ENCODE data around the gene RAB14.
A peak's percentile ranks its signal among the peaks of the same experiment; 100 is the strongest.

RAB14 gene

GRCh38 chr9:121206516-121207370 is 5.1 kb upstream of the RAB14 start:
- H3K27ac Mint-ChIP-seq, result no peak overlapping the region
- H3K27me3 Mint-ChIP-seq, result no peaks in the 10 kb centered on the region
- no peaks in the 10 kb centered on the region for H3K9me3 Mint-ChIP-seq
- no peaks in the 10 kb centered on the region for H3K36me3 Mint-ChIP-seq
- peaks cover 32% of the 10 kb centered on the region for H3K4me1 Mint-ChIP-seq
- no peak overlapping the region for H3K4me3 Mint-ChIP-seq

- H3K27me3 Mint-ChIP-seq, result no peaks in the 10 kb centered on the region
- H3K27ac Mint-ChIP-seq, result no peak overlapping the region
Measured at GRCh38 chr9:121204611-121205010, 2.9 kb upstream of the RAB14 start.

GRCh38 chr9:121204121-121204520 is 2.5 kb upstream of the RAB14 start:
- Mint-ChIP-seq H3K36me3 (no peaks in the 10 kb centered on the region), H3K27ac (no peak overlapping the region), H3K9me3 (no peaks in the 10 kb centered on the region), H3K4me3 (no peak overlapping the region), H3K4me1 (peaks cover 42% of the 10 kb centered on the region), H3K27me3 (no peaks in the 10 kb centered on the region)

More at GRCh38 chr9:121204611-121205010, 2.9 kb upstream of the RAB14 start:
- no peak overlapping the region for H3K4me3 Mint-ChIP-seq
- H3K9me3 Mint-ChIP-seq, result no peaks in the 10 kb centered on the region
- no peaks in the 10 kb centered on the region for H3K36me3 Mint-ChIP-seq
- peaks cover 37% of the 10 kb centered on the region for H3K4me1 Mint-ChIP-seq

DNA sequence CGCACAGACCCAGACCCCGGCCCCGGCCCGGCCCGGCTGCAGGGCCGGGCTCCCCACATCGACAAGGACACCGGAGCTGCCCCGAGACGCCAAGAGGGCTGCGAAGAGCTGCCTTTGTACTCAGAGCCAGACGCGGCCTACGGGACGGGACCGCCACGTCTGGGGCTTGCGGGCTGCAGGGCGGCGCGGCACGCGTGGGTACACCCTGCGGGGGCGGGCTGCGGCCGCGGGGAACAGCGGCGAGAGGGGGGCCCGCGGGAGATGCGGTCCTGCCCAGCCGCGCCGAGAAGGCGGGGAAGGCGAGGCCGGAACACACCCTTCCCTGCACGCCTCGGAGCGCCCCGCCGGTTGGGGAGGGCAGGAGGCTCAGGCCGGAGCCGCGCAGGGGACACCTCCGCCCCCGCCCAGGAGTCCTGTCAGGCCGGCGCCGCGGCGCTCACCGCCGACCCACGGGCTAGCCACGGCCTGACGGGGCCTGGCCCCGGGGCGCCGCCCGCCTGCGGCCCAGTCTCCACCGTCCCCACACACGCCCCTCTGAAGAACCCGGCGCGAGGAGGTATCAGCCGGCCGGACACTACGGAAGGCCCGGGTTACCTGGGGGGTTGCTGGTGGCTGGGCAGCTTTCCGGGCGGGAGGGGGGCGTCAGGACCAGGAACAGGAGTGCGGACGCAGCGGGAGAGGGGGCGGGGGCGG is 478 bp downstream of the RAB14 start:
- Mint-ChIP-seq H3K27ac (peak overlapping the region; percentile 96), H3K36me3 (no peaks in the 10 kb centered on the region), H3K9me3 (no peaks in the 10 kb centered on the region), H3K4me1 (peaks cover 53% of the 10 kb centered on the region), H3K4me3 (peak overlapping the region; percentile 91), H3K27me3 (no peaks in the 10 kb centered on the region)

DNA sequence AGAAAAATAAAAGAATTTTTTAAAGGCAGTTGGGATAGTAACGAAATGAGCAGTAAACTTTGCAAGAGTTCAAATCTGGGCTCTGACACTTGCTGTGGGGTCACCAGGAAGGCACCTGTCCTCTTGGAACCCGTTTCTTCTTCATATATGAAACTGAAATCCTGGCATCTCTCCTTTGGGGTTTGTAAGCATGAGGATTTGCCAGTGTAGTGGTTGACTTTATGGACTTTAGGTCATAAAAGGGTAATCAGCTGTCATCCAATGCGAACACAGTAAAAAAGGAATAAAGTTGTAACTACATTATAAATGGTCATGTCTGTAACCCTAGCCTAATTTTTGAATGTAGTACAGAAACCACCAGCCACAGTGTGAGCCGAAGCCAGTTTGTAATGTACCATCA is 1.3 kb downstream of the RAB14 start:
- H3K9me3 Mint-ChIP-seq, result no peaks in the 10 kb centered on the region
- no peaks in the 10 kb centered on the region for H3K36me3 Mint-ChIP-seq
- H3K27me3 Mint-ChIP-seq, result no peaks in the 10 kb centered on the region
- peak overlapping the region; percentile 87 for H3K4me3 Mint-ChIP-seq
- H3K4me1 Mint-ChIP-seq, result peaks cover 61% of the 10 kb centered on the region
- peak overlapping the region; percentile 94 for H3K27ac Mint-ChIP-seq

DNA sequence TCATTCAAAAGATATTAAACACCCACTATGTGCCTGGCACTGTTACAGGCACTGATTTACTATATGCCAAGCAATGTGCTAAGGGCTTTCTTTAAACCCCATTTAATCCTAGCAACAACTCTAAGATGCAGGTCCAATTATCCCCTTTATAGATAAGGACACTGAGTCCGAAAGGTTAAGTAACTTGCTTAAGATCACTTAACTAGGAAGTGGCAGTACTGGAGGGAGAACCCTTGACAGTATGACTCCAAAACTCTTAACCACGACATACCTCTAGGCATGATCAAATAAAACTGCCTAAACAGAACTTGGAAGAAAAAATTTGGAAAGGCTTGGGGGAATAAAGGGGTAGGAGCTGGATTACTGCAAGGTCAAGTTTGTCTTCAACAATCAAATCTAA is 1.7 kb downstream of the RAB14 start:
- peak overlapping the region; percentile 69 for H3K27ac Mint-ChIP-seq
- no peaks in the 10 kb centered on the region for H3K9me3 Mint-ChIP-seq
- H3K27me3 Mint-ChIP-seq, result no peaks in the 10 kb centered on the region
- no peaks in the 10 kb centered on the region for H3K36me3 Mint-ChIP-seq
- H3K4me3 Mint-ChIP-seq, result peak overlapping the region; percentile 87
- H3K4me1 Mint-ChIP-seq, result peaks cover 65% of the 10 kb centered on the region

DNA sequence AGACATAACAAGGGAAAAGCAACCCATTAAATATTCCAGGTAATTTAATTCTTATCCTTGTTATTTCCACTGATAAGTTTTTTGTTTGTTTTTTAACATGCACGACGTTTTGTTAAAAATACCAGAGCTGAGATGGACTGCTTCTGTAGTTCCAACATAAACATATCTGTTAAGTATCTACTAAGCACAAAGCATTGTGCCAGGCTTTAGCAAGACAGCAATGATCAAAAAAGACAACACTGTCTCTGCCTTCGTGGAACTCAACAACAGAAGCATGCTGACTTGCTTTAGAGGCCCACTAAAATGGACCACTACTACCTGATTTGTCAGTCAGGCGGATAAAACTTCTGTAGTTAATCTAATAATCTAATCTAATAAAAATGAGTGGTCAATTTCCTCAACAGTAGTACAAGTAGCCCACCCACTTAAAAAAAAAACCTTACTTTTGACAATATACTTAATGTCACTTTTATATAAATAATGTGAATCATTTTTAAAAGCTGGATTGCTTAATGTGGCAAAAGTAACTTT is 3.1 kb downstream of the RAB14 start:
- H3K4me1 Mint-ChIP-seq, result peaks cover 76% of the 10 kb centered on the region
- H3K4me3 Mint-ChIP-seq, result peak overlapping the region; percentile 87
- H3K9me3 Mint-ChIP-seq, result no peaks in the 10 kb centered on the region
- H3K36me3 Mint-ChIP-seq, result no peaks in the 10 kb centered on the region
- H3K27me3 Mint-ChIP-seq, result no peaks in the 10 kb centered on the region
- no peak overlapping the region for H3K27ac Mint-ChIP-seq

DNA sequence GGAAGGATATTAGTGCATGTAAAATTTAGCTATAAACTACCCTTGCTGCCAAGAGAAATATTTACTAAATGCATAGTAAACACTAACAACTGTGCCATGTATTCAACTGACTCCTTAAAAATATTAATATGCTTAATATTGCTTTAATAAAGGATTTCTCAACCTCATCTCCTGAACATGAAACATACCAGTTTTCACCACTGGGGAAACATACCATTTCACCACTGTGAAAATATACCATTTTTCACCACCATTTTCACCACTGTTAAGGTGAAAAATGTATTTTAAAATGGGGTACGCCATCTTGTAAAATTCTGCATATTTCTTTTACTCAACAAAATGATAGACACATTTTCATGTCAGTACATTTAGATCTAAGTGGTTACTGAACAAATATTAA is 4.5 kb downstream of the RAB14 start:
- Mint-ChIP-seq H3K27me3 (no peaks in the 10 kb centered on the region), H3K4me1 (peaks cover 84% of the 10 kb centered on the region), H3K36me3 (no peaks in the 10 kb centered on the region), H3K4me3 (peak overlapping the region; percentile 87), H3K27ac (peak overlapping the region; percentile 30), H3K9me3 (no peaks in the 10 kb centered on the region)

- no peaks in the 10 kb centered on the region for H3K9me3 Mint-ChIP-seq
- H3K4me3 Mint-ChIP-seq, result peak overlapping the region; percentile 54
- no peaks in the 10 kb centered on the region for H3K36me3 Mint-ChIP-seq
- no peaks in the 10 kb centered on the region for H3K27me3 Mint-ChIP-seq
- H3K27ac Mint-ChIP-seq, result no peak overlapping the region
- peaks cover 87% of the 10 kb centered on the region for H3K4me1 Mint-ChIP-seq
Measured at GRCh38 chr9:121196389-121196788, 5.3 kb downstream of the RAB14 start.

- Mint-ChIP-seq H3K36me3 (peaks cover 6% of the 10 kb centered on the region), H3K4me1 (peaks cover 97% of the 10 kb centered on the region), H3K27ac (peak overlapping the region; percentile 84), H3K4me3 (peak overlapping the region; percentile 87), H3K9me3 (no peaks in the 10 kb centered on the region), H3K27me3 (no peaks in the 10 kb centered on the region)
Measured at GRCh38 chr9:121194730-121195129, 6.9 kb downstream of the RAB14 start.

DNA sequence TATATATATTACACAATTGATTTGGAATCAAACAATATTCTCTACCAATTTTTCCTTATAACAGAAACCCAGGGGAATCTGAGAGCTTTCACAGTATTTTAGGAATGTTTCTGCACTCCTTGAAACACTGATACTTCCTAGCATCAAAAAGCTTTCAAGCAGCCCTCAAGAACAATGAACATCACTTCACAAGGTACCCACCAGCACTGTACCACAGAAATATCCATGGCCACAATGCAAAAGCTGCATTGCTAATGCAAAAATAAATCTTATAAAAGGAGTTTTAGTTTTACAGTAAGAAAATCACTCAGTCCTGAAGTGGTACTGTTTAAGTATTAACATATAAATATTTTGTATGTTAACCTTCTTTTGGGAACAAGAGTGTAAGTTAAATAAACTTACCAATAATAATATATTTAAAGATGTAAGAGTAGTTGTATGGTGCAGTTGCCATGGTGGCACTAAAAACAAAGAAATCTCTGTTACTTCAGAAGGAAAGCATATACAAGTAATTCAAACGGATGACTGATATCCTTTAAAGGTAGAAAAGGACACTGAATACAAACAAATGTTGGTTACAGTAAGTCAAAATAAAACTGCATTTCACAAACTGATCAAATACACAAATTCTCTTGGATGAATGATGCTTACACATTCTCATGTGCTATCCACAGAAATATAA is 8.6 kb downstream of the RAB14 start:
- H3K27ac Mint-ChIP-seq, result no peak overlapping the region
- no peak overlapping the region for H3K4me3 Mint-ChIP-seq
- no peaks in the 10 kb centered on the region for H3K9me3 Mint-ChIP-seq
- peaks cover 12% of the 10 kb centered on the region for H3K36me3 Mint-ChIP-seq
- no peaks in the 10 kb centered on the region for H3K27me3 Mint-ChIP-seq
- peaks cover 95% of the 10 kb centered on the region for H3K4me1 Mint-ChIP-seq

DNA sequence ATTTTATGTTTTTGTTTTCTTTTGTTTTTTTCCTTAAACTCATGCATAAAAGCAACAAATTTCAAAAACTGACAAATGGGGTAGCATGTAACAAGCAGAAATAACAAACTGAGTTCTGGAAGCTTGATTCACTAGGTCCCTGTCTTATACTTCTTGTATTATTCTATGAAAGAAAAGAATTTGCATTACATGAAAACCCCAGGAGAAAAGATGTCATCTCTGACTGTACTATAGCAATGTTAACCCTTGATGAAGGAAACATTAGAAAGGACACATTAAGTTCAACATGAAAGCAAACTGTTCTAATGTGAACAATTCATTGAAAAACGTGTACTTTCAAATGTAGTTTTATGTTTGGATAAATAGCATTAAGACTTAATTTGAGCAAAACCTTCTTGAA is 9.2 kb downstream of the RAB14 start:
- H3K9me3 Mint-ChIP-seq, result no peaks in the 10 kb centered on the region
- H3K4me1 Mint-ChIP-seq, result peaks cover 95% of the 10 kb centered on the region
- peaks cover 12% of the 10 kb centered on the region for H3K36me3 Mint-ChIP-seq
- H3K27ac Mint-ChIP-seq, result peak overlapping the region; percentile 38
- H3K27me3 Mint-ChIP-seq, result no peaks in the 10 kb centered on the region
- peak overlapping the region; percentile 59 for H3K4me3 Mint-ChIP-seq

DNA sequence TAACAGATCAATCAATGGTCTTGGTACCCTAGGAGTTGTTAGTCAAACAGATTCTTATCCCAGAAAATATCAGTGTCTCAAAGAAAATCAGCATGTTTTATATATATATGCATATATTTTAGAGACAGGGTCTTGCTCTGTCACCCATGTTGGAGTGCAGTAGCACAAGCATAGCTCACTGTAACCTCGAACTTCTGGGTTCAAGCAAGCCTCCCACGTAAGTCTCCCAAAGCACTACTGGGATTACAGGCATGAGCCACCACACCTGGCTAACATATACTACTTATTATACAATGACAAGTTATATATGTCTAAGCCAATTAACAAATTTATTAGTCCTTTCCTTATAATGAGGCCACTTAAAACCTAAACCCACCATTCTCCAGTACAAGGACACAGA is 10.4 kb downstream of the RAB14 start:
- H3K9me3 Mint-ChIP-seq, result no peaks in the 10 kb centered on the region
- no peak overlapping the region for H3K27ac Mint-ChIP-seq
- peaks cover 16% of the 10 kb centered on the region for H3K36me3 Mint-ChIP-seq
- peak overlapping the region; percentile 23 for H3K4me3 Mint-ChIP-seq
- peaks cover 91% of the 10 kb centered on the region for H3K4me1 Mint-ChIP-seq
- no peaks in the 10 kb centered on the region for H3K27me3 Mint-ChIP-seq

DNA sequence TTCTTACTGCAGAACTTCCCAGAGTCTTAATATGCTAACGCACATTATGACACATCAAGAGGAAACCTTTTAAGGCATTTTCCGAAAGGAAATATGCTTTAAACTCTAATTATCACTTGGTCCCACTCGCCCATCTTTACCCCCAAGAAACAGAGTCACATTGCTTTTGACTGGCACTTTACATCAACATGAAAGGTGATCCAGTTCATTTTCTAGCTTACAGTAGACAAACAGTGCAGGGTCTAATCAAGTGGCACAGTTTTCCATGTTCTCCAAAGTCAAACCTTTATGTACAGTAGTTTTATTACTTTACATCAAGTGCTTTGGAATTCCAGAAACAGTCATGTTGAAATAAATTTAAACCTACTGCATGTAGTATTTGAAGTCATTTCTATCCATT is 12.0 kb downstream of the RAB14 start:
- Mint-ChIP-seq H3K27ac (peak overlapping the region; percentile 94), H3K9me3 (no peaks in the 10 kb centered on the region), H3K4me3 (no peak overlapping the region), H3K36me3 (peaks cover 31% of the 10 kb centered on the region), H3K27me3 (no peaks in the 10 kb centered on the region), H3K4me1 (peaks cover 91% of the 10 kb centered on the region)

- Mint-ChIP-seq H3K4me1 (peaks cover 90% of the 10 kb centered on the region), H3K27me3 (no peaks in the 10 kb centered on the region), H3K36me3 (peaks cover 31% of the 10 kb centered on the region), H3K4me3 (no peak overlapping the region), H3K27ac (peak overlapping the region; percentile 72), H3K9me3 (no peaks in the 10 kb centered on the region)
Measured at GRCh38 chr9:121189006-121189405, 12.7 kb downstream of the RAB14 start.
